Inferior parietal cortex (tissue), 1 donor: Measurements from ENCODE around the gene ZC3H10.

Experiments used
- DNase-seq: peaks from one replicate; pipeline ENCODE4 v3.0.0-alpha.2; 2016; ENCODE audit errors: extremely low spot score

Gene ZC3H10

GRCh38 chr12:56127888-56128669 is 10.0 kb downstream of the ZC3H10 start, which contains the start of gene ESYT1:
Gene ESYT1 (plus strand): TSS chr12:56128267. CDS start chr12:56128320, 53 bp downstream.
- DNase-seq = peak; percentile 98

GRCh38 chr12:56128670-56129205 is 10.7 kb downstream of the ZC3H10 start:
- DNase-seq = no peak

- DNase-seq = no peak
Observed at GRCh38 chr12:56129206-56129941, 11.3 kb downstream of the ZC3H10 start.

GRCh38 chr12:56129942-56130495 is 12.0 kb downstream of the ZC3H10 start:
- DNase-seq = no peak

GRCh38 chr12:56130876-56131275 is 12.8 kb downstream of the ZC3H10 start:
- no peak for DNase-seq

- DNase-seq = no peak
Observed at GRCh38 chr12:56134897-56135296, 16.8 kb downstream of the ZC3H10 start.

GRCh38 chr12:56137853-56138571 is 19.9 kb downstream of the ZC3H10 start:
- no peak for DNase-seq

- DNase-seq = no peak
Observed at GRCh38 chr12:56141946-56142784, 24.1 kb downstream of the ZC3H10 start.

- no peak for DNase-seq
Observed at GRCh38 chr12:56143217-56143616, 25.2 kb downstream of the ZC3H10 start.

- no peak for DNase-seq
Observed at GRCh38 chr12:56143870-56144269, 25.8 kb downstream of the ZC3H10 start.

GRCh38 chr12:56145217-56145616 is 27.2 kb downstream of the ZC3H10 start:
- no peak for DNase-seq

GRCh38 chr12:56146492-56147460 is 28.7 kb downstream of the ZC3H10 start:
- no peak for DNase-seq

- no peak for DNase-seq
Observed at GRCh38 chr12:56150563-56150962, 32.5 kb downstream of the ZC3H10 start.

GRCh38 chr12:56151672-56152131 is 33.6 kb downstream of the ZC3H10 start:
- DNase-seq = no peak

- DNase-seq = peak; percentile 92
Observed at GRCh38 chr12:56152132-56152755, 34.2 kb downstream of the ZC3H10 start, which contains the start of gene MYL6B. Gene MYL6B (plus strand): TSS chr12:56152587. CDS start chr12:56153919, 1,332 bp downstream.

GRCh38 chr12:56152756-56153677 is 35.0 kb downstream of the ZC3H10 start:
- DNase-seq = no peak

GRCh38 chr12:56153678-56154065 is 35.6 kb downstream of the ZC3H10 start:
- no peak for DNase-seq

GRCh38 chr12:56154246-56154771 is 36.2 kb downstream of the ZC3H10 start:
- no peak for DNase-seq
